Gastrocnemius medialis (tissue), 4 donors: ENCODE results near the gene TRAF7.

ENCODE experiments used
- CTCF ChIP-seq, 5 experiments: fragments of 450-650 bp in 3 of 5; fragments of 200-600 bp in 2 of 5; sonication (generic) in 2 of 5; IDR thresholded peaks in 4 of 5; conservative IDR thresholded peaks in 1 of 5; 1 replicate in 4 of 5; 2 replicates in 1 of 5; pipeline ENCODE4 v1.5.1; 2016 to 2019; ENCODE audit warnings: antibody characterized with exemption in 5 of 5, mild to moderate bottlenecking in 3 of 5, moderate library complexity in 3 of 5
- POLR2A ChIP-seq, 2 donors: fragments of 450-650 bp; IDR thresholded peaks; one replicate each; pipeline ENCODE4 v1.6.1; 2017; ENCODE audit warnings: antibody characterized with exemption in 2 of 2, mild to moderate bottlenecking in 2 of 2, moderate library complexity in 2 of 2

GRCh38 chr16:2151188-2152091, 4.1 kb upstream of the TRAF7 start:
- TF ChIP-seq CTCF (IDR thresholded peaks at IDR 0.05 in 4 of 5, conservative IDR thresholded peaks at IDR 0.05 in 1 of 5), result no peak
- TF ChIP-seq POLR2A (IDR thresholded peaks at IDR 0.05), result no peak
